Ectodermal cell (in vitro differentiated cells): ENCODE results near the gene BLVRA.
"Not testable (repeated sequence)": the region's sequence is repeated elsewhere in the genome, so short reads cannot be mapped to it uniquely, and the experiment has no call there.

Source experiments
- H3K27ac ChIP-seq: 2 replicates; pipeline ENCODE4 v1.7.0; 2013; ENCODE audit warnings: mild to moderate bottlenecking, low read depth, low read length; ENCODE audit not compliant: insufficient read depth, poor library complexity, severe bottlenecking
- H3K27me3 ChIP-seq: 2 replicates; pipeline ENCODE4 v1.7.0; 2013; ENCODE audit warnings: mild to moderate bottlenecking, low read length; ENCODE audit not compliant: insufficient read depth, control insufficient read depth, poor library complexity, severe bottlenecking
- H3K36me3 ChIP-seq: one replicate; pipeline ENCODE4 v1.7.0; 2013; ENCODE audit warnings: low read length; ENCODE audit not compliant: control insufficient read depth, insufficient read depth
- H3K4me1 ChIP-seq: one replicate; pipeline ENCODE4 v1.7.0; 2013; ENCODE audit warnings: low read length; ENCODE audit not compliant: control insufficient read depth, insufficient read depth
- H3K4me3 ChIP-seq: 2 replicates; pipeline ENCODE4 v1.7.0; 2013; ENCODE audit warnings: low read depth, low read length, control low read depth; ENCODE audit not compliant: insufficient read depth
- H3K9me3 ChIP-seq: 2 replicates; pipeline ENCODE4 v1.7.0; 2013; ENCODE audit warnings: mild to moderate bottlenecking, low read length, moderate library complexity; ENCODE audit not compliant: control insufficient read depth
- WGBS, 2 experiments: methylation state at CpG; one replicate each; pipeline ENCODE4 v1.1.7; 2013; ENCODE audit warnings: missing lambda C conversion rate in 2 of 2; 5-methylcytosine and 5-hydroxymethylcytosine counted together

The BLVRA gene

GRCh38 chr7:43769281-43769680, 10.8 kb downstream of the BLVRA start:
- Histone ChIP-seq H3K36me3 (no peaks in the 10 kb centered on the region), H3K27me3 (no peaks in the 10 kb centered on the region), H3K9me3 (no peaks in the 10 kb centered on the region), H3K4me1 (no peaks in the 10 kb centered on the region), H3K27ac (no peak overlapping the region), H3K4me3 (no peak overlapping the region)
- WGBS, 2 experiments: 87 to 88% methylated on average over 5 of the region's 5 CpGs

GRCh38 chr7:43769791-43770465, 11.4 kb downstream of the BLVRA start:
- Histone ChIP-seq H3K36me3 (no peaks in the 10 kb centered on the region), H3K4me1 (no peaks in the 10 kb centered on the region), H3K27me3 (no peaks in the 10 kb centered on the region), H3K4me3 (no peak overlapping the region), H3K27ac (no peak overlapping the region), H3K9me3 (no peaks in the 10 kb centered on the region)
- 85 to 90% methylated on average over 10 of the region's 10 CpGs for WGBS, 2 experiments

- 89 to 93% methylated on average over 3 of the region's 3 CpGs for WGBS, 2 experiments
- Histone ChIP-seq H3K27me3 (no peaks in the 10 kb centered on the region), H3K27ac (no peak overlapping the region), H3K9me3 (no peaks in the 10 kb centered on the region), H3K36me3 (no peaks in the 10 kb centered on the region), H3K4me1 (no peaks in the 10 kb centered on the region), H3K4me3 (no peak overlapping the region)
These were observed 12.6 kb downstream of the BLVRA start for GRCh38 chr7:43771128-43771527.

- WGBS, 2 experiments: 88 to 91% methylated on average over 3 of the region's 3 CpGs
- no peak overlapping the region for H3K4me3 ChIP-seq
These were observed 13.1 kb downstream of the BLVRA start for GRCh38 chr7:43771573-43771972.

GRCh38 chr7:43773268-43773667, 14.8 kb downstream of the BLVRA start:
- not testable (repeated sequence) for H3K27ac ChIP-seq, H3K36me3 ChIP-seq, H3K27me3 ChIP-seq, H3K4me3 ChIP-seq, H3K4me1 ChIP-seq, H3K9me3 ChIP-seq
- 79 to 89% methylated on average over 2 of the region's 6 CpGs for WGBS, 2 experiments

More at GRCh38 chr7:43771573-43771972, 13.1 kb downstream of the BLVRA start:
- no peaks in the 10 kb centered on the region for H3K27me3 ChIP-seq
- no peak overlapping the region for H3K27ac ChIP-seq
- H3K4me1 ChIP-seq: no peaks in the 10 kb centered on the region
- no peaks in the 10 kb centered on the region for H3K36me3 ChIP-seq
- H3K9me3 ChIP-seq: no peaks in the 10 kb centered on the region

- not testable (repeated sequence) for H3K27me3 ChIP-seq, H3K36me3 ChIP-seq, H3K27ac ChIP-seq, H3K9me3 ChIP-seq, H3K4me1 ChIP-seq, H3K4me3 ChIP-seq
- WGBS, 2 experiments: 90 to 100% methylated on average over 1 of the region's 2 CpGs
These were observed 16.8 kb downstream of the BLVRA start for GRCh38 chr7:43775255-43775654.

GRCh38 chr7:43778293-43779044, 20.0 kb downstream of the BLVRA start:
- WGBS, 2 experiments: 94 to 96% methylated on average over 13 to 18 of the region's 18 CpGs
- H3K27me3 ChIP-seq, H3K27ac ChIP-seq, H3K36me3 ChIP-seq, H3K9me3 ChIP-seq, H3K4me1 ChIP-seq, H3K4me3 ChIP-seq: not testable (repeated sequence)

- 94 to 95% methylated on average over 13 of the region's 14 CpGs for WGBS, 2 experiments
- no peaks in the 10 kb centered on the region for H3K9me3 ChIP-seq
- no peak overlapping the region for H3K4me3 ChIP-seq
- H3K4me1 ChIP-seq: no peaks in the 10 kb centered on the region
- H3K36me3 ChIP-seq: no peaks in the 10 kb centered on the region
- H3K27ac ChIP-seq: no peak overlapping the region
- H3K27me3 ChIP-seq: no peaks in the 10 kb centered on the region
These were observed 20.7 kb downstream of the BLVRA start for GRCh38 chr7:43779045-43779812.

- H3K9me3 ChIP-seq: no peaks in the 10 kb centered on the region
- no peaks in the 10 kb centered on the region for H3K27me3 ChIP-seq
- 95 to 96% methylated on average over 10 of the region's 10 CpGs for WGBS, 2 experiments
- H3K4me3 ChIP-seq: no peak overlapping the region
- H3K27ac ChIP-seq: no peak overlapping the region
- H3K36me3 ChIP-seq: no peaks in the 10 kb centered on the region
- no peaks in the 10 kb centered on the region for H3K4me1 ChIP-seq
These were observed 23.5 kb downstream of the BLVRA start for GRCh38 chr7:43781726-43782607.
